Measurements from ENCODE around the gene SHROOM4. TPM values are rescaled to one million over a fixed set of nuclear protein-coding genes. Genes with fewer than 3 reads are reported as not detected.

Gene SHROOM4
- total RNA-seq, 1 experiment from 2014 or later, result 7.1 TPM

DNA sequence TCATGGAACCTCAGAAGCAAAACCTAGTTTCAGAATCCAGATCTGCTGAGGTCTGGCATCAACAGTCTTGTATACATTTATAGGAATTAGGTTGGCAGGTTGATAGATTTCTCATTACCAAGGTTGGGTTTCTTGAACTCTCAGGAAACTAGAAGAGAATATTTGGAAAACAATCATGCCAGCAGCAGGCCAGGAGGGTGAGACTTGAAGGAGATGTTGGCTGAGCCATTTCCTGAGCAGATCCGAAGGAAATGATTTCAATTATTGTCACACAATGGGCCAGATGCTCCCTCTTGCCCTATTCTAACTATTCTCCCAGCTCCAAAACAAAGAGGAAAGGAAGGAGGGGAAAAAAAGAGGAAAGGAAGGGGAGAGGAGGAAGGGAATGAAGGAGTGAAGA lies 45.2 kb downstream of the SHROOM4 start:
- DNase-seq (ENCODE audit: low spot score) (no peak), ATAC-seq (no peak)
- Mint-ChIP-seq H3K27me3 (ENCODE audit: low read depth) (no peaks in the 10 kb centered on the region), H3K4me1 (peaks cover 28% of the 10 kb centered on the region), H3K27ac (peak overlapping the region; percentile 45; the same call in 1 of the 2 replicates), H3K4me3 (no peak overlapping the region), H3K36me3 (no peaks in the 10 kb centered on the region), H3K9me3 (no peaks in the 10 kb centered on the region)
- ChIA-PET POLR2A (no interaction called here), CTCF (no interaction called here)
- TF ChIP-seq TEAD4 (CRISPR knock-in tag; IDR thresholded peaks at IDR 0.05), result no peak
- TF ChIP-seq NR3C1 (CRISPR knock-in tag; conservative IDR thresholded peaks at IDR 0.05; ENCODE audit: low read depth), result no peak
- TF ChIP-seq, protein P1, sequence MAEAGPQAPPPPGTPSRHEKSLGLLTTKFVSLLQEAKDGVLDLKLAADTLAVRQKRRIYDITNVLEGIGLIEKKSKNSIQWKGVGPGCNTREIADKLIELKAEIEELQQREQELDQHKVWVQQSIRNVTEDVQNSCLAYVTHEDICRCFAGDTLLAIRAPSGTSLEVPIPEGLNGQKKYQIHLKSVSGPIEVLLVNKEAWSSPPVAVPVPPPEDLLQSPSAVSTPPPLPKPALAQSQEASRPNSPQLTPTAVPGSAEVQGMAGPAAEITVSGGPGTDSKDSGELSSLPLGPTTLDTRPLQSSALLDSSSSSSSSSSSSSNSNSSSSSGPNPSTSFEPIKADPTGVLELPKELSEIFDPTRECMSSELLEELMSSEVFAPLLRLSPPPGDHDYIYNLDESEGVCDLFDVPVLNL (CRISPR knock-in tag; IDR thresholded peaks at IDR 0.05; ENCODE audit: borderline replicate concordance, low read depth), result no peak
- TF ChIP-seq, protein P2, sequence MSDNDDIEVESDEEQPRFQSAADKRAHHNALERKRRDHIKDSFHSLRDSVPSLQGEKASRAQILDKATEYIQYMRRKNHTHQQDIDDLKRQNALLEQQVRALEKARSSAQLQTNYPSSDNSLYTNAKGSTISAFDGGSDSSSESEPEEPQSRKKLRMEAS (CRISPR knock-in tag; IDR thresholded peaks at IDR 0.05), result no peak
- TF ChIP-seq FOXP1 (CRISPR knock-in tag; IDR thresholded peaks at IDR 0.05; ENCODE audit: borderline replicate concordance), result no peak
- TF ChIP-seq ELF4 (CRISPR knock-in tag; IDR thresholded peaks at IDR 0.05; ENCODE audit: low read depth), result no peak
- TF ChIP-seq RELA (CRISPR knock-in tag; IDR thresholded peaks at IDR 0.05; ENCODE audit: borderline replicate concordance), result no peak
- no peak for TF ChIP-seq ZBTB21 (CRISPR knock-in tag; IDR thresholded peaks at IDR 0.05; ENCODE audit: borderline replicate concordance)
- TF ChIP-seq, protein P3, sequence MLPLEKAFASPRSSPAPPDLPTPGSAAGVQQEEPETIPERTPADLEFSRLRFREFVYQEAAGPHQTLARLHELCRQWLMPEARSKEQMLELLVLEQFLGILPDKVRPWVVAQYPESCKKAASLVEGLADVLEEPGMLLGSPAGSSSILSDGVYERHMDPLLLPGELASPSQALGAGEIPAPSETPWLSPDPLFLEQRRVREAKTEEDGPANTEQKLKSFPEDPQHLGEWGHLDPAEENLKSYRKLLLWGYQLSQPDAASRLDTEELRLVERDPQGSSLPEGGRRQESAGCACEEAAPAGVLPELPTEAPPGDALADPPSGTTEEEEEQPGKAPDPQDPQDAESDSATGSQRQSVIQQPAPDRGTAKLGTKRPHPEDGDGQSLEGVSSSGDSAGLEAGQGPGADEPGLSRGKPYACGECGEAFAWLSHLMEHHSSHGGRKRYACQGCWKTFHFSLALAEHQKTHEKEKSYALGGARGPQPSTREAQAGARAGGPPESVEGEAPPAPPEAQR (CRISPR knock-in tag; IDR thresholded peaks at IDR 0.05), result no peak
- TF ChIP-seq, protein P4, sequence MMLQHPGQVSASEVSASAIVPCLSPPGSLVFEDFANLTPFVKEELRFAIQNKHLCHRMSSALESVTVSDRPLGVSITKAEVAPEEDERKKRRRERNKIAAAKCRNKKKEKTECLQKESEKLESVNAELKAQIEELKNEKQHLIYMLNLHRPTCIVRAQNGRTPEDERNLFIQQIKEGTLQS (CRISPR knock-in tag; conservative IDR thresholded peaks at IDR 0.05), result no peak
- no peak for TF ChIP-seq PRRX2 (CRISPR knock-in tag; IDR thresholded peaks at IDR 0.05)
- no peak for TF ChIP-seq CBFB (CRISPR knock-in tag; IDR thresholded peaks at IDR 0.05; ENCODE audit: low read depth)
- no peak for TF ChIP-seq MYBL2 (CRISPR knock-in tag; IDR thresholded peaks at IDR 0.05)
- no peak for TF ChIP-seq ZNF416 (CRISPR knock-in tag; IDR thresholded peaks at IDR 0.05)
- TF ChIP-seq SP1 (CRISPR knock-in tag; conservative IDR thresholded peaks at IDR 0.05), result no peak
- TF ChIP-seq, protein P5, sequence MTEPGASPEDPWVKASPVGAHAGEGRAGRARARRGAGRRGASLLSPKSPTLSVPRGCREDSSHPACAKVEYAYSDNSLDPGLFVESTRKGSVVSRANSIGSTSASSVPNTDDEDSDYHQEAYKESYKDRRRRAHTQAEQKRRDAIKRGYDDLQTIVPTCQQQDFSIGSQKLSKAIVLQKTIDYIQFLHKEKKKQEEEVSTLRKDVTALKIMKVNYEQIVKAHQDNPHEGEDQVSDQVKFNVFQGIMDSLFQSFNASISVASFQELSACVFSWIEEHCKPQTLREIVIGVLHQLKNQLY (CRISPR knock-in tag; IDR thresholded peaks at IDR 0.05), result no peak
- TF ChIP-seq EMX1 (CRISPR knock-in tag; IDR thresholded peaks at IDR 0.05), result no peak
- TF ChIP-seq TCF7 (CRISPR knock-in tag; IDR thresholded peaks at IDR 0.05; ENCODE audit: low read depth), result no peak

DNA sequence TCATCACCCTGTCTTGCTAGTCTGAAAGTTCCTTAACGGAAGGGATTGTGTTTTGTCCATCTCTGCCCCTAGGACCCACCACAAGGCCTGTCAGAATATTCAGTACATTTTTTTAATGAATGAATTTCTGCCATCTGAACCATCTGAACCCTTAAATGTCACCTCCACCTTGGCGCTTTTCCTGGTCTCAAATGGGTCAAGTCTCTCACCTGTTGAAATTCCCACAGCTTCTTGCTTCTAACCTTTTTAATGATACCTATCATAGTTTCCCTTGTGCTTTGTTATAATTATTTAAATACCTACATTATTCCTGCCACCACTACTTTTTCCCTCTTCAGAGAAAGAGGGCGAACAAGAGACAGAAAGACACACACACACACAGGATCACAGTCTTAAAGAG lies 48.0 kb downstream of the SHROOM4 start:
- ChIA-PET CTCF (no interaction called here), POLR2A (no interaction called here)
- Mint-ChIP-seq H3K9me3 (no peaks in the 10 kb centered on the region), H3K27ac (no peak overlapping the region), H3K36me3 (no peaks in the 10 kb centered on the region), H3K27me3 (ENCODE audit: low read depth) (no peaks in the 10 kb centered on the region), H3K4me3 (no peak overlapping the region), H3K4me1 (peaks cover 23% of the 10 kb centered on the region)
- DNase-seq (ENCODE audit: low spot score) (no peak), ATAC-seq (no peak)
- TF ChIP-seq, protein P6, sequence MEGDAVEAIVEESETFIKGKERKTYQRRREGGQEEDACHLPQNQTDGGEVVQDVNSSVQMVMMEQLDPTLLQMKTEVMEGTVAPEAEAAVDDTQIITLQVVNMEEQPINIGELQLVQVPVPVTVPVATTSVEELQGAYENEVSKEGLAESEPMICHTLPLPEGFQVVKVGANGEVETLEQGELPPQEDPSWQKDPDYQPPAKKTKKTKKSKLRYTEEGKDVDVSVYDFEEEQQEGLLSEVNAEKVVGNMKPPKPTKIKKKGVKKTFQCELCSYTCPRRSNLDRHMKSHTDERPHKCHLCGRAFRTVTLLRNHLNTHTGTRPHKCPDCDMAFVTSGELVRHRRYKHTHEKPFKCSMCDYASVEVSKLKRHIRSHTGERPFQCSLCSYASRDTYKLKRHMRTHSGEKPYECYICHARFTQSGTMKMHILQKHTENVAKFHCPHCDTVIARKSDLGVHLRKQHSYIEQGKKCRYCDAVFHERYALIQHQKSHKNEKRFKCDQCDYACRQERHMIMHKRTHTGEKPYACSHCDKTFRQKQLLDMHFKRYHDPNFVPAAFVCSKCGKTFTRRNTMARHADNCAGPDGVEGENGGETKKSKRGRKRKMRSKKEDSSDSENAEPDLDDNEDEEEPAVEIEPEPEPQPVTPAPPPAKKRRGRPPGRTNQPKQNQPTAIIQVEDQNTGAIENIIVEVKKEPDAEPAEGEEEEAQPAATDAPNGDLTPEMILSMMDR (IDR thresholded peaks at IDR 0.05), result no peak
- TF ChIP-seq, protein P5 (CRISPR knock-in tag; IDR thresholded peaks at IDR 0.05), result no peak
- TF ChIP-seq ZNF219 (CRISPR knock-in tag; IDR thresholded peaks at IDR 0.05; ENCODE audit: borderline replicate concordance) (no peak), KAT7 (CRISPR knock-in tag; IDR thresholded peaks at IDR 0.05; ENCODE audit: borderline replicate concordance) (no peak), OVOL2 (CRISPR knock-in tag; IDR thresholded peaks at IDR 0.05; ENCODE audit: borderline replicate concordance) (no peak), CREB1 (CRISPR knock-in tag; IDR thresholded peaks at IDR 0.05) (no peak), NR3C1 (CRISPR knock-in tag; conservative IDR thresholded peaks at IDR 0.05; ENCODE audit: low read depth) (no peak), MYBL2 (CRISPR knock-in tag; IDR thresholded peaks at IDR 0.05) (no peak), RELA (CRISPR knock-in tag; IDR thresholded peaks at IDR 0.05; ENCODE audit: borderline replicate concordance) (no peak), ESRRA (CRISPR knock-in tag; IDR thresholded peaks at IDR 0.05; ENCODE audit: borderline replicate concordance) (no peak), RORB (CRISPR knock-in tag; IDR thresholded peaks at IDR 0.05) (no peak), GTF2I (CRISPR knock-in tag; conservative IDR thresholded peaks at IDR 0.05) (no peak), ZNF232 (CRISPR knock-in tag; IDR thresholded peaks at IDR 0.05) (no peak)
- TF ChIP-seq, protein P7, sequence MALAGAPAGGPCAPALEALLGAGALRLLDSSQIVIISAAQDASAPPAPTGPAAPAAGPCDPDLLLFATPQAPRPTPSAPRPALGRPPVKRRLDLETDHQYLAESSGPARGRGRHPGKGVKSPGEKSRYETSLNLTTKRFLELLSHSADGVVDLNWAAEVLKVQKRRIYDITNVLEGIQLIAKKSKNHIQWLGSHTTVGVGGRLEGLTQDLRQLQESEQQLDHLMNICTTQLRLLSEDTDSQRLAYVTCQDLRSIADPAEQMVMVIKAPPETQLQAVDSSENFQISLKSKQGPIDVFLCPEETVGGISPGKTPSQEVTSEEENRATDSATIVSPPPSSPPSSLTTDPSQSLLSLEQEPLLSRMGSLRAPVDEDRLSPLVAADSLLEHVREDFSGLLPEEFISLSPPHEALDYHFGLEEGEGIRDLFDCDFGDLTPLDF (CRISPR knock-in tag; IDR thresholded peaks at IDR 0.05), result no peak
- TF ChIP-seq, protein P3 (CRISPR knock-in tag; IDR thresholded peaks at IDR 0.05), result no peak

Measured in WTC11 (cell line).